Measurements from ENCODE around the gene LOXL1. TPM values are rescaled to one million over a fixed set of nuclear protein-coding genes. Genes with fewer than 3 reads are reported as not detected.
A peak's percentile ranks its signal among the peaks of the same experiment; 100 is the strongest.

LOXL1 gene
- polyA plus RNA-seq, 1 experiment = 92.9 TPM

DNA sequence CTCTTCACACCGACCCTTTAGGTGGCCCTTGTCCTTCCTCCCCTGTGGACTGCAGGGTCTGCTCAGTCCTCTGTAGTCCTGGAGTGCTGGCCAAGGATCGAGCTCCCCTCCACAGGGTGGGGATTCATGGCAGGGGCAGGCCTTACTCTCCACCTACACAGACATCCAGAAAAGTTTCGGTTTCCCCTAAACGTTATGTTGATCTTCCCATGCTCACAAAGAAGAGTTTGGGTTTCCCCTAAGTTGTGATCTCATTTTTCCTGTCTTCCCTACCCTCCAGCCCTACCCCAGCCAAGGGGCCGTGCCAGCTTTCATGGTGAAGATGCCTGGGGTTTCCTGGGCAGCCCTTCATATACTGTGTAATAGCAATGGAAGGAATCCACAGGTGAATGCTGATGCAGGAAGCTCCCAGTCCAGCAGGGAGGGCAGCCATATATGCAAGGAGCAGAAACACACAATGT is 55.5 kb downstream of the LOXL1 start:
- H3K27me3 ChIP-seq (ENCODE audit: control insufficient read depth, insufficient read depth, low read length) = no peaks in the 10 kb centered on the region
- no peak for TF ChIP-seq CTCF (IDR thresholded peaks at IDR 0.05; ENCODE audit: insufficient read depth, low read depth, low read length)
- POLR2A ChIA-PET = interaction anchor here (0.8 kb wide), 1 partner anchor 70 kb away, joined by 4 read pairs; no protein-coding TSS in a partner anchor
- CTCF ChIA-PET = interaction anchor here (0.7 to 3.4 kb wide), 8 partner anchors 7 to 326 kb away, joined by 3 to 34 read pairs (median 12); partner anchors contain the start of gene STOML1
- H3K36me3 ChIP-seq (ENCODE audit: control insufficient read depth, insufficient read depth, low read length) = peaks cover 1% of the 10 kb centered on the region
- DNase-seq (ENCODE audit: low read depth) = no peak
- H3K4me3 ChIP-seq (ENCODE audit: low read depth, low read length) = no peak overlapping the region

- ChIA-PET POLR2A (interaction anchor here (0.6 to 0.8 kb wide), 3 partner anchors 57 to 71 kb away, joined by 3 to 4 read pairs (median 3); no protein-coding TSS in a partner anchor), CTCF (interaction anchor here (0.6 to 3.4 kb wide), 11 partner anchors 8 to 1124 kb away, joined by 3 to 34 read pairs (median 7); partner anchors contain the start of gene STOML1)
- peak; percentile 69 for DNase-seq (ENCODE audit: low read depth)
- Histone ChIP-seq H3K36me3 (ENCODE audit: control insufficient read depth, insufficient read depth, low read length) (peaks cover 1% of the 10 kb centered on the region), H3K27me3 (ENCODE audit: control insufficient read depth, insufficient read depth, low read length) (no peaks in the 10 kb centered on the region), H3K4me3 (ENCODE audit: low read depth, low read length) (no peak overlapping the region)
- TF ChIP-seq CTCF (IDR thresholded peaks at IDR 0.05; ENCODE audit: insufficient read depth, low read depth, low read length) = no peak
Measured at GRCh38 chr15:73982222-73982962, 56.1 kb downstream of the LOXL1 start.

DNA sequence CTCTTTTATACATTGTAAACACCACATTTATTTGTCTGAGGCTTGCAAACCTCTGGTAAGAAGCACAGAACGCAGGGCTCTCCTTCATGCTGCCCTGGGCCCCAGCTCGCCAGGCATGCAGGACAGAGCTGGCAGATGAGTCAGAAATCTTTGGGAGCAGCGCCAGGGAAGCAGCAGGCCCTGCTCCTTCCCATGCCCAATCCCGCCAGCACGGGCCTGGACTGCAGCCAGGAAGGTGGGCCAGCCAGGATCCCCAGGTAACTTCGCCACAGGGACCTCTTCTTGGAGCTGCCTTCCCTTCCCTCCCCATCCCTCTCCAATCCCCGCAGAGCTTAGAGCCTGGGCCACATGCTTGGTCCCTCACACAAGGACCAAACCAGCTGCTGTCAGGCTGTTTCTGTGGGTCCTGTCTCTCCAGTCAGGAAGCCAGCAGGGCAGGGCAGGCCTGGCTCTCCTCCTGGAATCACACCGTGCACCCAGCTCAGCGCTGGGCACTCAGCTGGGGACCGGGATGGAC is 57.0 kb downstream of the LOXL1 start:
- ChIA-PET CTCF (interaction anchor here (1.0 to 3.4 kb wide), 9 partner anchors 9 to 338 kb away, joined by 3 to 34 read pairs (median 10); partner anchors contain the start of gene STOML1), POLR2A (interaction anchor here (0.6 kb wide), 3 partner anchors 56 to 332 kb away, joined by 3 read pairs; no protein-coding TSS in a partner anchor)
- H3K27me3 ChIP-seq (ENCODE audit: control insufficient read depth, insufficient read depth, low read length) = no peaks in the 10 kb centered on the region
- no peak for DNase-seq (ENCODE audit: low read depth)
- TF ChIP-seq CTCF (IDR thresholded peaks at IDR 0.05; ENCODE audit: insufficient read depth, low read depth, low read length) = no peak
- no peak overlapping the region for H3K4me3 ChIP-seq (ENCODE audit: low read depth, low read length)
- peaks cover 1% of the 10 kb centered on the region for H3K36me3 ChIP-seq (ENCODE audit: control insufficient read depth, insufficient read depth, low read length)

- H3K4me3 ChIP-seq (ENCODE audit: low read depth, low read length) = no peak overlapping the region
- ChIA-PET POLR2A (no interaction called here), CTCF (interaction anchor here (1.4 to 3.4 kb wide), 7 partner anchors 8 to 337 kb away, joined by 5 to 34 read pairs (median 14); partner anchors contain the start of gene STOML1)
- no peak for TF ChIP-seq CTCF (IDR thresholded peaks at IDR 0.05; ENCODE audit: insufficient read depth, low read depth, low read length)
- H3K36me3 ChIP-seq (ENCODE audit: control insufficient read depth, insufficient read depth, low read length) = peaks cover 1% of the 10 kb centered on the region
- no peak for DNase-seq (ENCODE audit: low read depth)
- no peaks in the 10 kb centered on the region for H3K27me3 ChIP-seq (ENCODE audit: control insufficient read depth, insufficient read depth, low read length)
Measured at GRCh38 chr15:73983773-73984172, 57.5 kb downstream of the LOXL1 start.
